ENCODE results near the gene ZFYVE28.
"Not testable (repeated sequence)": the region's sequence is repeated elsewhere in the genome, so short reads cannot be mapped to it uniquely, and the experiment has no call there.

The ZFYVE28 gene

DNA sequence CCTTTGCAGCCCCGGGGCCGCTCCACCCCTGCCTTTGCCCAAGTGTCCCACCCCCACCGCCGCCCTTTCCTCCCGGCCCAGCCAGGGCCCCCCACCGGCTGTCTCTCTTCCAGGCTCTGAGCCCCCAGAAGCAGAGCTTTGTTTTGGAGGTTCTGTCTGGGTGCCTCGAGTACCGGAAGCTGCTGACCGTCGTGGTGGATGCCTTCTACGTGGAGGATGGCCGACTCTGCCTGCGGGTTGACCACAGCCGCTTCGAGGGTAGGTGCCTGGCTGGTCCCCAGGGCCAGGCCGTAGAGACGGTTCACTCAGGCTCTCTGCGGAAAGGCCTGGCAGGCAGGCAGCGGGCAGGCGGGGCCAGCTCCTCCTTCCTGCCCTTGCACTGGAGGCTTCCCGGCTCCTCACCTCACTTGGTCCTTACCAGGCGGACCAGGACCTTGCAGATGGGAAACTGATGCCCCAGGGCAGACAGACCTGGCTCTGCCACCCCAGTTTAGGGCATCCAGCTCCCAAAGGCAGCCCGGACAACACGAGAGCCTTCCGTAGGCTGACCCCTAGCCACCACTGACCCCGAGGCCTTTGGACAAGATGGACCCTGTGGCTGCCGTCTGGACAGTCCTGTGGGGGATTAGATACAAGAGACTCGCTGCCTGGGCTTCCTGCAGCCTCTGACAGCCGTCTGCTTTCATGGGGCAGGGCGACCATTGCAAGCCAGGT, 18.5 kb upstream of the ZFYVE28 start:
- TF ChIP-seq, protein P1, sequence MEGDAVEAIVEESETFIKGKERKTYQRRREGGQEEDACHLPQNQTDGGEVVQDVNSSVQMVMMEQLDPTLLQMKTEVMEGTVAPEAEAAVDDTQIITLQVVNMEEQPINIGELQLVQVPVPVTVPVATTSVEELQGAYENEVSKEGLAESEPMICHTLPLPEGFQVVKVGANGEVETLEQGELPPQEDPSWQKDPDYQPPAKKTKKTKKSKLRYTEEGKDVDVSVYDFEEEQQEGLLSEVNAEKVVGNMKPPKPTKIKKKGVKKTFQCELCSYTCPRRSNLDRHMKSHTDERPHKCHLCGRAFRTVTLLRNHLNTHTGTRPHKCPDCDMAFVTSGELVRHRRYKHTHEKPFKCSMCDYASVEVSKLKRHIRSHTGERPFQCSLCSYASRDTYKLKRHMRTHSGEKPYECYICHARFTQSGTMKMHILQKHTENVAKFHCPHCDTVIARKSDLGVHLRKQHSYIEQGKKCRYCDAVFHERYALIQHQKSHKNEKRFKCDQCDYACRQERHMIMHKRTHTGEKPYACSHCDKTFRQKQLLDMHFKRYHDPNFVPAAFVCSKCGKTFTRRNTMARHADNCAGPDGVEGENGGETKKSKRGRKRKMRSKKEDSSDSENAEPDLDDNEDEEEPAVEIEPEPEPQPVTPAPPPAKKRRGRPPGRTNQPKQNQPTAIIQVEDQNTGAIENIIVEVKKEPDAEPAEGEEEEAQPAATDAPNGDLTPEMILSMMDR (IDR thresholded peaks at IDR 0.05; ENCODE audit: extremely low read depth, missing control alignments), result no peak
- no peak for DNase-seq (ENCODE audit: low spot score)

DNA sequence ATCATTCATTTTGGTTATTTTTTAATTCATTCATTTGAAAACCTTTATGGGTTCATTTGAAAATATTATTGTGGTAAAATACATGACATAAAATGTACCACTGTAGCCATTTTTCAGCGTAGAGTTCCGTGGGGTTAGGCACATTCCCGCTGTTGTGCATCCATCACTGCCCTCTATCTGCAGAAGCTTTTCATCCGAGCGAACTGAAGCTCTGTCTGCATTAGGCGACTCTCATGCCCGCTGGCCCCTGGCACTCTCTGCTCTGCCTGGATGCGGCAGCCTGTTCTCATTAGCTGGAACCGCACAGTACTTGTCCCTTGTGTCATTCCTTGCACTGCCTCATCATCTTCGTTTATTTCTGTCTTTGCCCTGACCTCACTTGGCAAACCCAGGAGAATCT, 17.9 kb upstream of the ZFYVE28 start:
- no peak for DNase-seq (ENCODE audit: low spot score)
- TF ChIP-seq, protein P1 (IDR thresholded peaks at IDR 0.05; ENCODE audit: extremely low read depth, missing control alignments), result no peak

DNA sequence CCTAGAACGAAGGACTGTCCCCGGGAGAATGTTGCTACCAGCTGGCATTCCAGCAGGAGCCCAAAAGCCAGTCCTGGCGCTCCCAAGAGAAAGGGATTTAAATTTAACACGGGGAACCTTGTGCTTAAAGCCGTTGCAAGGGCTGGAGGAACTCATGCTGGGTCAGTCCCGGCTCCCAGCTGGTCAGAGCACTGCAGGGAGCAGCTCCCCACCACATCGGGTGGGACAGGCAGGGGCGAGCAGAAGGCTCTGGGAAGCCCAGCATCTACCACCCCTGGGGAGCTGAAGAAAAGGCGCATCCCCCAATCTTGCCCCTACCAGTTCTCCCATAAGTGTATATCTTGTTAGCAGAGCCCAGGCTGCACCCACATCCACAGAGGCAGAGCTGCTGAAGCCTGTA, 16.0 kb upstream of the ZFYVE28 start:
- TF ChIP-seq, protein P1 (IDR thresholded peaks at IDR 0.05; ENCODE audit: extremely low read depth, missing control alignments), result no peak
- DNase-seq (ENCODE audit: low spot score), result no peak

DNA sequence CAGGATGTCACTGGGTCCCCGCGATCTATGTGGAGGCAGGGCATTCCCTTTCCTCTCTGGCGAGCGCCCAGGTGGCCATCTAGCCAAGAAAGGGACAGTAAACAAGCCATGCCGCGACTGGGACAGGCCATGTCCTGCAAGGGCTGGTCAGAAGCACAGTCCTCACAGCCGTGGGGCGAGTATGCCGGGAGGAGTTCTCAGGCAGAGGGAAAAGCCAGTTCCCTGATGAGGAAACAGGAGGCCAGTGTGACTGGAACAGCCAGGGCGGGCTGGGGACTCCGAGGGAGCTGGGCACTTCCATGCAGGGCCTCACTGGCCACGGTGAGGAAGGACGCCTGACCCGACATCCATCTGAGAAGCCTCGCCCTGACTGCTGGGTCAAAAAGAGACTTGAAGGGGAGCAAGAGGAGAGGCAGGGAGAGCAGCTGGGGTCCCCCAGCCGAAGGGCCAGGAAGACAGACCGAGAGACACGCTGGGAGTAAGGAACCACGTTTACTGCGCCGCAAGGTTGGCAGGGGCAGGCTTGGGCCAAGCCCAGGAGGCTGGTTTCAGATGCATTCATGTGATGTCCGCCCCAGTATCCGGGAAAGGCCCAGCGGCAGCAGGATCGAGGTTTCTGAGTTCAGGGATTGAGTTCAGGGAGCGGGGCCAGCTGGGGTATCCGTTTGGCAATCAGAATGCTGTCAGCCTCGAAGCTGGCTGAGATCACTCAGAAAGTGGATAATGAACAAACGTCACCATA, 15.3 kb upstream of the ZFYVE28 start:
- no peak for DNase-seq (ENCODE audit: low spot score)
- TF ChIP-seq, protein P1 (IDR thresholded peaks at IDR 0.05; ENCODE audit: extremely low read depth, missing control alignments), result no peak

DNA sequence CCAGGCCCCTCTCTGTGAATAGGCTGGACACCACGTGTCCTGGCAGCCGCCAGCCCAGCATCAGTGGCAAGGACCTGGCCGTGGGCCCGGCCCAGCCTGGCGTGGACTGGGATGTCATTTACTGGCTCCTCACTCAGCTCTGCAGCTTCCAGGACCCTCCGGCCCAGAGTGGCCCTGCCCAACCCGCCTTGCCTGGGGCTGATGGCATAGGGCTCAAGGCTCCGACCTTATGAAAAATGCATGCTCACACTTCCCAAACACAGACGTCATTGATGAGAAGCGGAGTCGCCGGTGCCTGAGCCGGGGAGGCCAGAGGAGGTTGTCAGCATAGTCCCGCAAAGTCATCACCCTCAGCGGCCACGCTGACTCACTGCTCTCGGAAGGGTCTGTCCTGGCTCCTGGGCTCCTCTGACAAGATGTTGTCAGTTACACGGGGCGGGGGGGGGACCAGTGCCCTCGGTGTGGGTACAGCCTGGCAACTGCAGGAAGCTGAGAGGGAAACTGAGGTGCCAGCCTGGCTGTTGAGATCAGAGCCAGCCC, 14.6 kb upstream of the ZFYVE28 start:
- no peak for DNase-seq (ENCODE audit: low spot score)
- TF ChIP-seq, protein P1 (IDR thresholded peaks at IDR 0.05; ENCODE audit: extremely low read depth, missing control alignments), result no peak

DNA sequence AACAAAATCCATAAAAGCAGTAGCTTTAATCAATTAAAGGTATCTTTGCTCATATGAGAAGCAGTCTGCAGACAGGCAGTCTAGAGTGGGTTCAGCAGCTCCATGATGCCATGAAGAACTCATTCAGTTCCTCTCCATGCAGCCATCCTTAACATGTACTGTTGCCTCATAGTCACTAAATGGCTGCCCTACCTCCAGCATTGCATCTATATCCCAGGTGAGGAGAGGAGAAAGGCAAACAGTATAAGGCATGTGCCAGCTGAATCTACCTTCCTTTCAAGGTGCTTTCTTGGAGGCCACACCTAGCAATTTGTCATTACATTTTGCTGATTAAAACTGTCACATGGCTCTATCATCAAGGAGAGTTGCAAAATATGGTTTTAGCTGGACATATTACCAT, 13.6 kb upstream of the ZFYVE28 start:
- no peak for DNase-seq (ENCODE audit: low spot score)
- TF ChIP-seq, protein P1 (IDR thresholded peaks at IDR 0.05; ENCODE audit: extremely low read depth, missing control alignments), result no peak

DNA sequence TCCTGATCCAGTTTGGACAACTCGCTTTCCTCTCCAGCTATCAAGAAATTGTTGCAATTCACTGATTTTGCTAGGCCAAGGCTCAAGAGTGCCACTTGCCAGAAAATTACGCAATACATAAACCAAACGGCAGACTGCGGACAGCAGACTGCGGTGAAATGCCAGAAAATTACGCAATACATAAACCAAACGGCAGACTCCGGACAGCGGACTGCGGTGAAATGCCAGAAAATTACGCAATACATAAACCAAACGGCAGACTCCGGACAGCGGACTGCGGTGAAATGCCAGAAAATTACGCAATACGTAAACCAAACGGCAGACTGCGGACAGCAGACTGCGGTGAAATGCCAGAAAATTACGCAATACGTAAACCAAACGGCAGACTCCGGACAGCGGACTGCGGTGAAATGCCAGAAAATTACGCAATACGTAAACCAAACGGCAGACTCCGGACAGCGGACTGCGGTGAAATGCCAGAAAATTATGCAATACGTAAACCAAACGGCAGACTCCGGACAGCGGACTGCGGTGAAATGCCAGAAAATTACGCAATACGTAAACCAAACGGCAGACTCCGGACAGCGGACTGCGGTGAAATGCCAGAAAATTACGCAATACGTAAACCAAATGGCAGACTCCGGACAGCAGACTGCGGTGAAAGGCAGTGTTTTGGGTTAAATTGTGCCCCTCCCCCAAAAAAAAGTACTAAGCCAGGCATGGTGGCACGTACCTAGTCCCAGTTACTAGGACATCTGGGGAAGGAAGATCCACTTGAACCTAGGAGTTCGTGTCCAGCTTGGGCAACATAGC, 11.7 kb upstream of the ZFYVE28 start:
- DNase-seq (ENCODE audit: low spot score), result not testable (repeated sequence)
